NOMO-1 treated with DMSO at 0.1 percent for 48 hours (cell line): ENCODE results near the gene ABAT.
"Not testable (repeated sequence)": the region's sequence is repeated elsewhere in the genome, so short reads cannot be mapped to it uniquely, and the experiment has no call there.

Experiments
- DNase-seq: peaks from one replicate; lab custom pipeline; 2025; ENCODE audit not compliant: unreplicated experiment; lab: John Stamatoyannopoulos, UW

Gene ABAT

GRCh38 chr16:8775359-8775758, 100.9 kb downstream of the ABAT start:
- DNase-seq: no peak

DNA sequence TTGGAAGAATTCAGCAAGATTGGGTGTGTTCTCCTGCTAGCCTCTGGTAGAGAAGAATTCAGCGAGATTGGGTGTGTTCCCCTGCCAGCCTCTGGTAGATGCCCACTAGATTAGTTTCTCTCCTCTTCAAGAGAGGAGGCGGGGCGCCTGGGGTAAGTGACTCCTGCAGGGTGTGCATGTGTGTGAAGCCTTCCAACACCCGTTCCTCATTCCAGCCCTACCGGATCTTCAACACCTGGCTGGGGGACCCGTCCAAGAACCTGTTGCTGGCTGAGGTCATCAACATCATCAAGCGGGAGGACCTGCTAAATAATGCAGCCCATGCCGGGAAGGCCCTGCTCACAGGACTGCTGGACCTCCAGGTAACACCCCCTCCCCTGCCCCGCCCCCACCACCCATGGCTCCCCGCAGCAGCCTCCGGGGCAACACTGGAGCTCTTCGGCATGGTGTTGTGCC, 101.7 kb downstream of the ABAT start:
- no peak for DNase-seq

- no peak for DNase-seq
Measured at GRCh38 chr16:8777217-8777616, 102.8 kb downstream of the ABAT start.

- no peak for DNase-seq
Measured at GRCh38 chr16:8781797-8782196, 107.4 kb downstream of the ABAT start.

DNA sequence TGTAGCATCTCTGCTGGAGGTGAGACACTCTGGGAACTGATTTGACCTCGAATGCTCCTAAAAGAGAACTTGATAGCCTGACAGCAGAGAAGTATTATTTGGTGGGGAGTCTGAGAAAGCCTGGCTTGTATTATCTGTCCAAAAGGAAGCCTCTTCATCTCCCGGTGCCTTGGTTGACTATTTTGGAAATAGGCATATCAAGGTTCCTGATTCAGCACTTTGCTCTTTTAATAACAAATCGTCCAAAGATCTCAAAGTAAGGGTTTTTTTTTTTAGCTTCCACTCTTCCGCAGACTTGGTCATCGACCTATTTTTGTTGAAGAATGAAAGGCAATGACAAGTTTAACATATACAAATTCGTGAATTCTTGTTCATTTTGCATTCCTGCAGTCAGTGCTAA, 108.3 kb downstream of the ABAT start:
- DNase-seq: no peak

DNA sequence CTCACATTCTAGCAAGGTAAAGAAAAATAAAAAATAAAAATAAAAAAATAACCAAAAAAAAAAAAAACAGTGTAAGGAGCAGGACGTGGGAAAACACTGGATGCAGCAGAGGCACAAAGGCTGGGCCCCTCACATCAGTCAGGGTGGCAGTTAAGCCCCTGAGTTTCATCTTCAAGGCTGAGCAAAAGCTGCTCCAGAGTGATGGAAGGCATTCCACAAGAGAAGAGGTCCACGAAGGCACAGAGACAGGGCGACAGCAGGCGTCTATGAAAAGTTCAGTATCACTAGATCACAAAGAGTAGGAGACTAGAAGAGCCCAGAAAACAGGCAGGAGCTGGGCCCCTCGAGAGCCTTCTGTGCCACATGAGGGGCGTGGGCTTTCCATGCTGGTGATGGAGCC, 111.0 kb downstream of the ABAT start:
- no peak for DNase-seq

DNA sequence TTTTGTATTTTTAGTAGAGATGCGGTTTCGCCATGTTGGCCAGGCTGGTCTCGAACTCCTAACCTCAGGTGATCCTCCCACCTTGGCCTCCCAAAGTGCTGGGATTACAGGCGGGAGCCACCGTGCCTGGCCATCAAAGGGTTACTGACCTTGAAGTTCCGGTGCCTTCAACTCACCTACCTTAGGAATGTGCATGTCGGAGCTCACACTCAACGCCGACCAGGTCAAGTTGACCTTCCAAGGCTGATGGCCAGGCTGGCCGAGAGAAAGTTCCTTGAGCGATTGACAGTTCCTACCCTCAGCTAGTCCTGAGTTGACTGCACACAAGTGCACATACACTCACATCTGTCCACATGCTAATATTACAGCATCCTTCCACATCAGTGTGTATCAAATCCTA, 111.9 kb downstream of the ABAT start:
- DNase-seq: not testable (repeated sequence)

GRCh38 chr16:8788578-8789172, 114.3 kb downstream of the ABAT start:
- DNase-seq: no peak

DNA sequence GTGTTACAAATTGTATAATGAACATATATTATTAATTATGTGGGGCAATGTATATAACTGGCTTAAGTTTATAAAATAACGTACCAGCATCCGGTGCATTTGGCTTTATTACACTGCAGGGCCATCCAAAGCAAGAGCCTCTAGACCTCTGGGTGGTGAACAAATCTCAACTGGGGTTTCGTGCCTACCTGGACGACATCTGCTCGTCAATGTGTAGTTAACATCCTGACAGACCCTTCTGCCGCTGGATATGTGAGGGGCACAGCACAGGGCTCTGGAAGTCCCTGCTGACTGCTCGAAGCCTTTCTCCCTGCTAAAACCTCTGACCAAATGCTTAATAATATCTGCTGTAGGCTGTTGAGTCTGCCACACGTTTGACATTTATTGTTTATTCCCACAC, 120.7 kb downstream of the ABAT start:
- no peak for DNase-seq

DNA sequence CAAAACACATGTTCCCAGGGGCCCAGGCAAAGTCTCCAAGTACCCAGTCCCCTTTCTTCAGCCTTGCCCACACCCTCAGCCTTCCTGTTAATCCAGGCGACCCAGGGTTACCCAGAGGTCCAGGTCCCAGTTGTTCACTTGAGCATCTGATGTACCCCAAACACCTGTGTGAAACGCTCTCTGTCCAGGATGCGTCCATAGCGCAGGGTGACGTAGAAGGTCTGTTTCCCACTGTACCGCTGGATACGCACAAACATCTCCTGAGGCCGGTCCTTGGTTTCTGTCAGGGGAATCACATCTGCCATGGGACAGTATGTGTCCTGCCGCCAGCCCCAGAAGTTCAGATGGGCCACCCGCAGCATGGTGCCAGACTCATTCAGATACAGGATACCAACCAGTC, 121.4 kb downstream of the ABAT start:
- no peak for DNase-seq

GRCh38 chr16:8796469-8797363, 122.3 kb downstream of the ABAT start:
- peak; percentile 43 for DNase-seq

GRCh38 chr16:8797364-8798173, 123.2 kb downstream of the ABAT start, which contains the start of the genes PMM2 and TMEM186:
PMM2 (plus strand) TSS chr16:8797839; CDS start chr16:8797883, 44 bp downstream.
TMEM186 (minus strand) TSS chr16:8797639; CDS start chr16:8797614, 25 bp downstream.
- DNase-seq: peak; percentile 96

GRCh38 chr16:8798174-8798527, 123.7 kb downstream of the ABAT start:
- peak; percentile 31 for DNase-seq

DNA sequence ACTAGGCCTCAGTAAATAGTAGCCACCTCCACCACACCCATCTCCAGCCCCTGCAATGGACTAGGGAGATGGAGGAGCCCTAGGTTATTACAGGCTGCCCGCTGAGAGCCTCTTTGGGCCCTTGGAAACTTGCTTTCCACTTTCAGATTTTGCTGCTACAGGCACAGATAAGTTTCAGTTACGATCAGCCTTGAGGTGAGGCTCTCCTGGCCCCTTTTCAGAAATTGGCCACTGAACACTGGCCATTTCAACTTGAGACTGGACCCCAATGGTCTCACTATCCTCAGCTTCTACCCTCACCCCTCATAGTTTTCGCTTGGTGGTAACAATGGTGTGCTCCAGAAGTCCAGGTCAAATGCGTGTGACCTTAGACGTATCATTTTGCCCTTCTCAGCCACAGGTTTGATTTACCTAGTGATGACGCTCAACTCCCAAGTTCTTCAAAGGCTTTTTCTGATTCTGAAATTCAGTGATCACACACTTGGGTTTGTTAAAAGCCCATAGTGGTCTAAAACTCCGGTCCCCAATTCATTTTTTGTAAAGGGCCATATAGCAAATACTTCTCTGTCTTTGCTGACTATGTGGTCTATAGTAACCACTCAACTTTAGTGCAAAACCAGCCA, 124.2 kb downstream of the ABAT start:
- no peak for DNase-seq

DNA sequence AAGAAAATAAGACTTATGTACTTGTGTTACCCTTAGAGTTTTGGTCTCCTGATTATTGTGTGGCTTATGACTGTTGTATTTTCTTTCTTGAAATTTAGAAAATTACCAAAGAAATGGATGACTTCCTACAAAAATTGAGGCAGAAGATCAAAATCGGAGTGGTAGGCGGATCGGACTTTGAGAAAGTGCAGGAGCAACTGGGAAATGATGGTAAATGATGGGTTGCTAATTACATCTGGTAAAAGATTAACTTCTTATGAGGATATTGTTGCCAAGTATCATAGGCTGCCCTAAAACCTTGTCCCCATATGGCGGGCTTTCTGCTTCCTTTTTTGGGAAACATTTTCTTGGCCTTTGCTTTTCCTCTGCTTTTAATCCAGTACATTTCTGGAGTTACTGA, 127.3 kb downstream of the ABAT start:
- no peak for DNase-seq

DNA sequence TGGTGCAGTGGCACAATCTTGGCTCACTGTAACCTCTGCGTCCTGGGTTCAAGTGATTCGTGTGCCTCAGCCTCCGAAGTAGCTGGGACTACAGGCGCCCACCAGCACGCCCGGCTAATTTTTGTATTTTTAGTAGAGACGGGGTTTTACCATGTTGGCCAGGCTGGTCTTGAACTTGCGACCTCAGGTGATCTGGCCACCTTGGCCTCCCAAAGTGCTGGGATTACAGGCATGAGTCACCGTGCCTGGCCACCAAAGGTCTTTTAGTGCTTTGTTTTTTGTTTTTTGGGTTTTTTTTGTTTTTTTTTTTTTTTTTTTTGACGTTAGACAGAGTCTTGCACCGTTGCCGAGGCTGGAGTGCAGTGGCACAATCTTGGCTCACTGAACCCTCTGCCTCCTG, 129.3 kb downstream of the ABAT start:
- DNase-seq: not testable (repeated sequence)

DNA sequence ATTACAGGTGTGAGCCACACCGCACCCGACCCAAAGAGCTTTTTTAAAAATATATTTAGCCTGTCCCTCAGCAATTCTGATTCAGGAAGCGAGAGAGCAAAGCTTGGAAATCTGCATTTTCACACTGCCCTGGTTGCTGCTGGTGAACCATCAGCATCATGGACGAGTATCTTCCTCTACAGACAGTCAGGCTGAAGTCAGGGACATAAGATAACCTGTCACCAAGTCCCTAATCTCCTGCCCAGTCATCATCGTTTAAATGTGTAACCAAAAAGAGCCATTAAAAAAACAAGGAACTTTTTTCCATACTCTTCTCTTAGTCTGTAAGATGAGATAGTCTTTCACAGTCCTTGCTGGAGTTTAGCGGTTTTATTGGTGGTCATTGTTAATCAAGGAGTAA, 129.9 kb downstream of the ABAT start:
- DNase-seq: no peak

- DNase-seq: no peak
Measured at GRCh38 chr16:8806272-8806983, 132.0 kb downstream of the ABAT start.

DNA sequence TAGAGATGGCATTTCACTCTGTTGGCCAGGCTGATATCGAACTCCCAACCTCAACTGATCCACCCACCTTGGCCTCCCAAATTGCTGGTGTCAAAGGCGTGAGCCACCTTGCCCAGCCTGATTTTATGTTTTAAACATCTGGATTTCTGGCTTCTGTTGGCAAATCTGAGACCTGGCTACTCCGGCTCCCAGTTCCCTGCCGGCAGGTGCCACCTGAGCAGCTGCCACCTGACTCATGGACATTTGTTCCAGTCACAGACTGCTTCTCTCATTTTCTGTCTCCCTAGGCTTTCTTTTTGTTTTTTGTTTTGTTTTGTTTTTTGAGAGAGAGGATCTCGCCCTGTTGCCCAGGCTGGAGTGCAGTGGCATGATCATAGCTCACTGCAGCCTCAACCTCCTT, 132.8 kb downstream of the ABAT start:
- no peak for DNase-seq

- DNase-seq: no peak
Measured at GRCh38 chr16:8808009-8808408, 133.6 kb downstream of the ABAT start.
